Uterus (tissue), 4 donors: ENCODE data around the gene USP34. TPM values are rescaled to one million over a fixed set of nuclear protein-coding genes. Genes with fewer than 3 reads are reported as not detected.
"Not testable (repeated sequence)": the region's sequence is repeated elsewhere in the genome, so short reads cannot be mapped to it uniquely, and the experiment has no call there.

Experiments used
- DNase-seq, 2 donors: peaks; one replicate each; pipeline ENCODE4 v3.0.0-alpha.2; 2019 to 2020
- H3K27ac ChIP-seq, 2 donors: fragments of 200-600 bp; sonication (generic); 1 replicate in 1 of 2; 2 replicates in 1 of 2; pipeline ENCODE4 v1.5.1; 2016 to 2018
- H3K27me3 ChIP-seq, 2 donors: fragments of 200-600 bp; sonication (generic); one replicate each; pipeline ENCODE4 v1.5.1; 2018 to 2019; ENCODE audit warnings: control low read depth in 1 of 2
- H3K36me3 ChIP-seq, 2 donors: fragments of 200-600 bp; sonication (generic); one replicate each; pipeline ENCODE4 v1.5.1; 2019; ENCODE audit warnings: control low read depth in 1 of 2
- H3K4me1 ChIP-seq, 2 donors: fragments of 200-600 bp; sonication (generic); one replicate each; pipeline ENCODE4 v1.5.1; 2018 to 2019; ENCODE audit warnings: control low read depth in 1 of 2
- H3K4me3 ChIP-seq, 2 donors: fragments of 200-600 bp; sonication (generic); 1 replicate in 1 of 2; 2 replicates in 1 of 2; pipeline ENCODE4 v1.5.1; 2018 to 2019; ENCODE audit warnings: mild to moderate bottlenecking in 1 of 2
- H3K9me3 ChIP-seq, 2 donors: fragments of 200-600 bp; sonication (generic); one replicate each; pipeline ENCODE4 v1.5.1; 2019; ENCODE audit warnings: control low read depth in 1 of 2
- POLR2A ChIP-seq, 2 donors: fragments of 450-650 bp; IDR thresholded peaks; one replicate each; pipeline ENCODE4 v1.6.1; 2016; ENCODE audit warnings: antibody characterized with exemption in 2 of 2, mild to moderate bottlenecking in 1 of 2, moderate library complexity in 1 of 2
- intact Hi-C: fragments of 100-400 bp; cut with DNase I; formaldehyde crosslinking; loops from one replicate; pipeline ENCODE4 v1.15.1; 2023; ENCODE audit warnings: low total_unique reads
- total RNA-seq, 4 donors: library from RNA; depleted of rRNA in 3 of 4; stranded (reverse); fragments of >200 nt in 3 of 4; gene quantifications; one replicate each; pipeline versions ENCODE4 v1.1.0 to v1.2.4, GENCODE V29; 2014 to 2023
- TF ChIP-seq, protein P1 (sequence below), 4 experiments: fragments of 200-600 bp in 2 of 4; fragments of 450-650 bp in 2 of 4; sonication (generic) in 2 of 4; IDR thresholded peaks; one replicate each; pipeline ENCODE4 v1.5.1; 2016 to 2019; ENCODE audit warnings: antibody characterized with exemption in 4 of 4, mild to moderate bottlenecking in 2 of 4, moderate library complexity in 1 of 4
- donor health status: DM: yes; HTN: yes; CAD: no.

The USP34 gene
- total RNA-seq, 4 donors from 2014 or later: 93.8 to 246 (median 184) TPM

DNA sequence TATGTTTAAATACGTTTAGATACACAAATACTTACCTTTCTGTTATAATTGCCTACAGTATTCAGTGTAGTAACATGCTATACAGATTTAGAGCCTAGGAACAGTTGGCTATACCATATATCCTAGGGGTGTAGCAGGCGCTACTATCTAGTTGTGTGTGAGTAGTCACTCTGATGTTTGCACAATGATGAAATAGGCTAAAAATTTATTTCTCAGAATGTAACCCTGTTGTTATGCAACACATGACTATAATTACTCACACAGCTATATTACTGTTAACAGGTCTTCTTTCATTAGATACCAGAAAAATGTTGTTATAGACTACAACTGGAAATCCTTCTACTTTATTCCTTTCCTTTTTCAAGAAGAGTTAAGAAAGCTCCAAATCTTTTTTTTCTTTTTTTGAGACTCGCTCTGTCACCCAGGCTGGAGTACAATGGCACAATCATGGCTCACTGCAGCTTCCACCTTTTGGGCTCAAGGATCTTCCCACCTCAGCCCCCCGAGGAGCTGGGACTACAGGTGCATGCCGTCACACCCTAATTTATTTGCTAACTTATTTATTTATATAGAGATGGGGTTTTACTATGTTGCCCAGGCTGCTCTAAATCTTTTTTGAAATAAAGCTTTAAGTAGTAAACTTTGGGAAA is 260.4 kb downstream of the USP34 start:
- Histone ChIP-seq H3K9me3 (no peaks in the 10 kb centered on the region), H3K36me3 (no peaks in the 10 kb centered on the region), H3K27ac (peak overlapping the region; percentile 25 to 38), H3K4me3 (no peak overlapping the region), H3K27me3 (no peaks in the 10 kb centered on the region), H3K4me1 (peaks cover 0 to 4% of the 10 kb centered on the region in 2 donors)
- TF ChIP-seq, protein P1, sequence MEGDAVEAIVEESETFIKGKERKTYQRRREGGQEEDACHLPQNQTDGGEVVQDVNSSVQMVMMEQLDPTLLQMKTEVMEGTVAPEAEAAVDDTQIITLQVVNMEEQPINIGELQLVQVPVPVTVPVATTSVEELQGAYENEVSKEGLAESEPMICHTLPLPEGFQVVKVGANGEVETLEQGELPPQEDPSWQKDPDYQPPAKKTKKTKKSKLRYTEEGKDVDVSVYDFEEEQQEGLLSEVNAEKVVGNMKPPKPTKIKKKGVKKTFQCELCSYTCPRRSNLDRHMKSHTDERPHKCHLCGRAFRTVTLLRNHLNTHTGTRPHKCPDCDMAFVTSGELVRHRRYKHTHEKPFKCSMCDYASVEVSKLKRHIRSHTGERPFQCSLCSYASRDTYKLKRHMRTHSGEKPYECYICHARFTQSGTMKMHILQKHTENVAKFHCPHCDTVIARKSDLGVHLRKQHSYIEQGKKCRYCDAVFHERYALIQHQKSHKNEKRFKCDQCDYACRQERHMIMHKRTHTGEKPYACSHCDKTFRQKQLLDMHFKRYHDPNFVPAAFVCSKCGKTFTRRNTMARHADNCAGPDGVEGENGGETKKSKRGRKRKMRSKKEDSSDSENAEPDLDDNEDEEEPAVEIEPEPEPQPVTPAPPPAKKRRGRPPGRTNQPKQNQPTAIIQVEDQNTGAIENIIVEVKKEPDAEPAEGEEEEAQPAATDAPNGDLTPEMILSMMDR (IDR thresholded peaks at IDR 0.05): no peak
- TF ChIP-seq POLR2A (IDR thresholded peaks at IDR 0.05): no peak
- no peak for DNase-seq
- intact Hi-C loops: no loop called here

DNA sequence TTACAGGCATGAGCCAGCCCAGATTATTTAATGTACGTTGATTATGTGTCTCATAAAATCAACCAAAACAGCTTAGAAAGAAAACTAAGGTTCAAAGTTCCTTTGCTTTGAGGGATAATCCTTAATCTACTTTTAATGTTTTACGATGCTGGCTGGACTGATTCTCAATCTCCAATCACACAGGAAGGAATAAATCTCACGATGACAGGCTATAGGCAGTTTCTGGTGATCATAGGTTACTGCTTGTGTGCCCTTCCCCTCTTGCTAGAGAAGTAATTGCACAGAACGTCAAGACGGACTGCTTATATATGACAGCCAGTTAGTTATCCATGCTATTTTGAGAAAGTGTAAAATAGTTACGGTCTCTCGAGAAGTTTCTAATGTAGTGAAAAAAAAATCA is 265.8 kb downstream of the USP34 start:
- H3K27ac ChIP-seq: no peak overlapping the region
- H3K36me3 ChIP-seq: no peaks in the 10 kb centered on the region
- TF ChIP-seq POLR2A (IDR thresholded peaks at IDR 0.05): no peak
- TF ChIP-seq, protein P1 (IDR thresholded peaks at IDR 0.05): no peak
- no peak for DNase-seq
- H3K4me3 ChIP-seq: no peak overlapping the region
- no peaks in the 10 kb centered on the region for H3K4me1 ChIP-seq
- intact Hi-C loops: no loop called here
- H3K9me3 ChIP-seq: no peaks in the 10 kb centered on the region
- H3K27me3 ChIP-seq: no peaks in the 10 kb centered on the region

DNA sequence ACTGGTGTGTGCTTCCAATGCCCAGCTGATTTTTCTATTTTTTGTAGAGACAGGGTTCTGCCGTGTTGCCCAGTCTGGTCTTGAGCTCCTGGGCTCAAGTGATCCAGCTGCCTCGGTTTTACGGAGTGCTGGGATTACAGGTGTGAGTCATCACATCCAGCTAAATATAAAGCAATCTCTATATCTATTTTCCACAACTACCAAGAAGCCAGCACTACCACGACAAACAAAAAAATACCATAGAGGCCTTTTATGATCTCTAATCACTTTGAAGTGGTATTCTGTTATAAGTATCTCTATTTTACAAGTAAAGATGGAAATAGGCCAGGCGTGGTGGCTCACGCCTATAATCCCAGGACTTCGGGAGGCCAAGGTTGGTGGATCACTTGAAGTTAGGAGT is 274.2 kb downstream of the USP34 start:
- Histone ChIP-seq H3K4me1 (no peaks in the 10 kb centered on the region), H3K36me3 (no peaks in the 10 kb centered on the region), H3K27ac (no peak overlapping the region), H3K9me3 (no peaks in the 10 kb centered on the region), H3K4me3 (no peak overlapping the region), H3K27me3 (no peaks in the 10 kb centered on the region)
- TF ChIP-seq, protein P1 (IDR thresholded peaks at IDR 0.05): no peak
- no peak for TF ChIP-seq POLR2A (IDR thresholded peaks at IDR 0.05)
- intact Hi-C loops: no loop called here
- no peak for DNase-seq

DNA sequence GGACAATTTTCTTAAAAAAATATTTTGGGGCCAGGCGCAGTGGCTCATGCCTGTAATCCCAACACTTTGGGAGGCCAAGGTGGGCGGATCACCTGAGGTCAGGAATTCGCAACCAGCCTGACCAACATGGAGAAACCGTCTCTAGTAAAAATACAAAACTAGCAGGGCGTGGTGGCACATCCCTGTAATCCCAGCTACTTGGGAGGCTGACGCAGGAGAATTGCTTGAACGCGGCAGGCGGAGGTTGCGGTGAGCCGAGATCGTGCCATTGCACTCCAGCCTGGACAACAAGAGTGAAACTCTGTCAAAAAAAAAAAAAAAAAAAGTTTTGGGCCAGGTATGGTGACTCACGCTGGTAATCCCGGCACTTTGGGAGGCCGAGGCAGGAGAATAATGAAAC is 276.2 kb downstream of the USP34 start:
- H3K27ac ChIP-seq, H3K27me3 ChIP-seq, H3K4me1 ChIP-seq, H3K4me3 ChIP-seq, H3K9me3 ChIP-seq, H3K36me3 ChIP-seq, intact Hi-C loops, DNase-seq: not testable (repeated sequence)

DNA sequence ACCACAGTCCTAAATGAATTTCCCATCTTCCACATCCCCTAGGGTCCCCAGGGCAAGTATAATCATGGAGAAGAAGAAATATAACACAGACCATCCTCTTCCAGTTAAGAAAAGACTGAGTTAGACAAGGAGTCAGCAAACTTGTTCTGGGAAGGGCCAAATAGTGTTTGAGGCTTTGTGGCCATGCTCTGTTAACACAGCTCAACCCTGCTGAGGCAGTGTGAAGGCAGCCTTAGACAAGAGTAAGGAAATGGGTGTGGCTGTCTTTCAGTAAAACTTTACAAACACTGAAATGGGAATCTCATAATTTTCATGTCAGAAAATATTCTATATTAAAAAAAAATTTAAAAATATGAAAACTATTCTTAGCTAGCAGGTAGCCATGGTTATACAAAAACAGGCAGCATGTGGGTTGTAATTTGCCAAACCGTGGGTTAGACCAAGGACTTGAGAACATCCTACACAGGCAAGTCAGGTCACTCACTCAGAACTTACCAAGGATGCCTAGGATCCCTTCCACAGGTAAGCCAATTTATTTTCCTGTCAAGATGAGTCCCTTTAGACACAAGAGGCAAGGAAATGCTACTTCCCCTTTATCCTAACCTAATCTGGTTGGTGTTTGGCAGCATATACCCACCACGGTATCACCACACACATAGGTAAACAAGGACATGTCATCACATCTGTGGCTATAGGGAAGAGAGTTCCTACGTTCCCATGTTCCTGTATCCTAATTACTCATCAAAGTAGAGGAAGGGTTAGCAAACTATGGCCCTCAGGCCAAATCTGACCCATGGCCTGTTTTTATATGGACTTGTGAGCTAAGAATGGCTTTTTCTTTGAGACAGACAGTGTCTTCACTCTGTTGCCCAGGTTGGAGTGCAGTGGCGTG is 277.0 kb downstream of the USP34 start:
- no peaks in the 10 kb centered on the region for H3K27me3 ChIP-seq
- H3K36me3 ChIP-seq: no peaks in the 10 kb centered on the region

More for the DNA sequence above, 277.0 kb downstream of the USP34 start:
- Histone ChIP-seq H3K4me3 (no peak overlapping the region), H3K27ac (no peak overlapping the region), H3K9me3 (no peaks in the 10 kb centered on the region), H3K4me1 (no peaks in the 10 kb centered on the region)
- DNase-seq: no peak
- intact Hi-C loops: no loop called here
- no peak for TF ChIP-seq POLR2A (IDR thresholded peaks at IDR 0.05)
- TF ChIP-seq, protein P1 (IDR thresholded peaks at IDR 0.05): no peak
